ENCODE data around the gene BTNL3.
A peak's percentile ranks its signal among the peaks of the same experiment; 100 is the strongest.
"Not testable (repeated sequence)": the region's sequence is repeated elsewhere in the genome, so short reads cannot be mapped to it uniquely, and the experiment has no call there.

The BTNL3 gene

GRCh38 chr5:181024245-181025064 lies 35.8 kb downstream of the BTNL3 start:
- no peak for DNase-seq

GRCh38 chr5:181027452-181028031 lies 38.9 kb downstream of the BTNL3 start:
- no peak for DNase-seq

DNA sequence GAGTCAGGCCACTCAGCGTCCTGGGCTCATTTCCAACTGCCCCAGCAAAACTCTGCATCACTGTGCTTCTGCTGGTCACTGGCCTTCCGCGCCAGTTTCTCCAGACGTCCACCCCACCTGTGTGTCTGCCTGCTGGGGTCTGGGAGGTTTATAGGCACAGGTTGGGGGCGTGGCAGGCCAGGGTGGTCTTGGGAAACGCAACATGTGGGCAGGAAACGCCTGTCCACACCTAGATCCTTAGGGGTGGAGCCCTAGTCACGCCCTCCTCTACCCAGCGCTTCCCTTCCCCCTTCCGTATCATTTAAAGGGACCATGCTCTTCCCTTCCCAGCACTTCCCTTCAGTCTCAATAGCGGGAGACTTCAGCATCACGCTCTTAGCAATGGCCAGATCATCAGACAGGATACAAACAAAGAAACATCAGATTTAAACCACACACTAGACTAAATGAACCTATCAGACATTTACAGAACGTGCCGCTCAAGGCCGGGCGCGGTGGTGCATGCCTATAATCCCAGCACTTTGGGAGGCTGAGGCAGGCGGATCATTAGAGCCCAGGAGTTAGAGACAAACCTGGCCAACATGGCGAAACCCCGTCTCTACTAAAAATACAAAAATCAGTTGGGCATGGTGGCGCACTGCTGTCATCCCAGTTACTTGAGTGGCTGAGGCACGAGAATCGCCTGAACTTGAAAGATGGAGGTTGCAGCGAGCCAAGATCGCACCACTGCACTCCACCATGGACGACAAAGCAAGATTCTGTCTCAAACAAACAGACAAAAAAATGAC lies 39.6 kb downstream of the BTNL3 start:
- no peak for DNase-seq

GRCh38 chr5:181031716-181032115 lies 43.1 kb downstream of the BTNL3 start:
- no peak for DNase-seq

- peak in 1 of 56 donors; percentile 5 for DNase-seq
Measured at GRCh38 chr5:181035991-181036815, 47.6 kb downstream of the BTNL3 start.

- no peak for DNase-seq
Measured at GRCh38 chr5:181036816-181037364, 48.2 kb downstream of the BTNL3 start.

DNA sequence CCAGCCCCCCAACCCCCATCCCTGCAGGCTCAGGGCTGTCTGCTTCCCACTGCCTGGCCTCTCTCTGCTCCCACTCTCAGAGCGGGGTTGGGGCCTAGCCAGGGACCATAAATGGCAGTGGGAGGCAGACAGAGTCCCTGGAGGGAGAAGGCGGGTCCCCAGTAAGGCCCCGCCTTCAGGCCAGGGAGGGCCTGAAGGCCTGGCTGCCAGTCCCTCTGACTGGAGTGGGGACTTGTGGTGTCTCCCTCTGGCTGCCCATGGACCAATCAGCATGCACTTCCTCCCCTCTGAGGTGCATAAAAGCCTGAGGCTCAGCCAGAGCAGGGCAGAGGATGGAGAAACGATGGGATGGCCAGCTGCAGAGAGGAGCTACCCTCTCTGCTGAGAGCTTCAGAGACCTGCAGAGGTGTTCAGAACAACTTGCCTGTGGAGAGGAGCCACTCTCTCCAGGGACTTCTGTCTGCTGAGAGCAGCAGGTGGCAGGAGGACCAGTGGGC lies 48.8 kb downstream of the BTNL3 start:
- DNase-seq = no peak

GRCh38 chr5:181039471-181039870 lies 50.8 kb downstream of the BTNL3 start:
- DNase-seq = no peak

GRCh38 chr5:181039931-181040630 lies 51.4 kb downstream of the BTNL3 start, which contains the start of gene BTNL9:
Gene BTNL9, plus strand, starts transcription at chr5:181040266. Its CDS starts 5,224 bp downstream, at chr5:181045490.
- DNase-seq = no peak

- no peak for DNase-seq
Measured at GRCh38 chr5:181040631-181040945, 51.9 kb downstream of the BTNL3 start.

GRCh38 chr5:181041043-181041442 lies 52.4 kb downstream of the BTNL3 start:
- no peak for DNase-seq

- no peak for DNase-seq
Measured at GRCh38 chr5:181042036-181042713, 53.5 kb downstream of the BTNL3 start.

- DNase-seq = no peak
Measured at GRCh38 chr5:181042722-181043121, 54.1 kb downstream of the BTNL3 start.

GRCh38 chr5:181043285-181044092 lies 54.8 kb downstream of the BTNL3 start:
- no peak for DNase-seq

DNA sequence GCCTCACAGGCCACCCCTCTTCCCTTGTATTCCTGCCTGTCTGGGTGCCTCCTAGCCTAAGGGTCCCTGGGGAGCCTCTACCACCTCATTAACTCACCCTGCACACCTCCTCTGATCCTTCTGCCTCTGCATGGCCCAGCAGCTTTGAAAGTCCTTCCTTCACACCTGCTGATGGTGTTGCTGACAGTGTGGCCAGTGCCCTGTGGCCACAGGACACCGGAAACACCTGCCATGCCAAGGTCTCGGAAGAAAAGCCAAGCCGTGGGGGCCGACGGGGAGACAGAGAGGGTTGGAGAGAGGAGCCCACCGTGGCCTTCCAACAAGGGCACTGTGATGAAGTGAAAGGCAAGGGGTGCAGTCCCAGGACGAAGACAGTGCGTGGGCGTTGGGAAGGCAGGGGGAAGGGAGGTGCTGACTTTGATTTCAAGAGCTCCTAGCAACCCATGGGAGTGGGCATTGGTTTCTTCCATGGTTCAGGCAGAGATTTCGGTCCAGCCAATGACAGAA lies 55.5 kb downstream of the BTNL3 start:
- DNase-seq = no peak

DNA sequence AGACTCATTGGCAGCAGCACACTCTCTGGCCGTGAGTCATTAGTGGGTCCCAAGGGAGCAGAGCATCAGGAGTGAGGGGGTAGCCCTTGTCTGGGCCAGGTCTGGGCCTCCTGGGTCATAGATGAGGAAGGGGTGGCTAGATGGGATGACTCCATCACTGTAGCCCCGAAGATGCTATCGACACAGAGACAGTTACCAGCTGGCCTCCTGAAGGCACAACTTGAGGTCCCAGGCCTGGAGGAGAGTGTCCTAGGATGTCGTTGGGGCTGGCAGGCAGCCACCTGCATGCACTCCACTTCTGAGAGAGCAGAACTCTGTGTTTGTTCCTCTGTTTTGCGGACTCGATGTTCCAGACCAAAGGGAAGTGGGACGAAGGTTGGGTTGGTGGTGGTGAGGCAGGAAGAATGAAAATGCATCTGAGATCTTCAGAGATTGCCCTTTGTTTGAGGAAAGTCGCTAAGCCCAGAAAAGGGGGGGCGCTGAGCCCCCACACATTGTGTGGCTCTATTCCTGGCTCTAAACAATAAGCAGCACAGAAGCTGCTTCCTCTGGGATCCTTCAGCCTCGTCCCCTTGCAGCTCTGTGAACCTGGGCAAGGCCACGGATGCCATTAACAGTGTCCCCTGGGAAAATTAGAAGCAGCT lies 56.1 kb downstream of the BTNL3 start:
- no peak for DNase-seq

DNA sequence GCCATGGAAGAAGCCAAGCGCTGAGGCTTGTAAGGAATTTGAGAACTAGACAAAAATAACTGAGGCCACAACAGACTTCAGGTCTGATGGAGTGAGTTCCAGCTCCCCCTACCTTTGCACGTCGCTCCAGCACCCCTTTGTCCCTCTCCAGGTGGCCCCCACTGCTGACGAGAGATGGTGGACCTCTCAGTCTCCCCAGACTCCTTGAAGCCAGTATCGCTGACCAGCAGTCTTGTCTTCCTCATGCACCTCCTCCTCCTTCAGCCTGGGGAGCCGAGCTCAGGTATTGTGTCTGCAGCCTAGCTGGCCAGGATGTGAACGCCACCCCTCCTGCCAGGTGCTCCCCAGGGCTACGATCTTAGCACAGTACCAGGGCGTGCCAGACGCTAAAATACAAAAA lies 56.7 kb downstream of the BTNL3 start:
- DNase-seq = no peak

DNA sequence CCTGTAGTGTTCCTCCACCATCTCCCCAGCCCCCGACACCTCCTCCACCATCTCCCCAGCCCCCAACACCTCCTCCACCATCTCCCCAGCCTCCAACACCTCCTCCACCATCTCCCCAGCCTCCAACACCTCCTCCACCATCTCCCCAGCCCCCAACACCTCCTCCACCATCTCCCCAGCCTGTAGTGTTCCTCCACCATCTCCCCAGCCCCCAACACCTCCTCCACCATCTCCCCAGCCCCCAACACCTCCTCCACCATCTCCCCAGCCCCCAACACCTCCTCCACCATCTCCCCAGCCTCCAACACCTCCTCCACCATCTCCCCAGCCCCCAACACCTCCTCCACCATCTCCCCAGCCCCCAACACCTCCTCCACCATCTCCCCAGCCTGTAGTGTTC lies 57.2 kb downstream of the BTNL3 start:
- DNase-seq = not testable (repeated sequence)

Measured in nucleus accumbens (tissue), 56 donors.